Metanephros (tissue), 2 donors: Measurements from ENCODE around the gene COA3. TPM values are rescaled to one million over a fixed set of nuclear protein-coding genes. Genes with fewer than 3 reads are reported as not detected.

Experiments used
- small RNA-seq: library from RNA; depleted of rRNA; stranded (forward); fragments of <200 nt; gene quantifications from one replicate; pipeline ENCODE3, GENCODE V24; 2014; ENCODE audit warnings: low replicate concordance
- total RNA-seq: library from RNA; depleted of rRNA; stranded (reverse); fragments of >200 nt; gene quantifications from one replicate; pipeline ENCODE4 v1.2.3, GENCODE V29; 2014

The COA3 gene
- 108 TPM for total RNA-seq

GRCh38 chr17:42798383-42799380, at the start of gene COA3, which contains the start of gene CNTD1:
Gene COA3, minus strand, starts transcription at chr17:42798704. Its CDS starts 23 bp downstream, at chr17:42798681.
Gene CNTD1, plus strand, starts transcription at chr17:42798861. Its CDS starts 207 bp downstream, at chr17:42799068.

GRCh38 chr17:42844271-42844670, 45.8 kb upstream of the COA3 start, which contains the start of gene AOC2:
Gene AOC2, plus strand, starts transcription at chr17:42844580. Its CDS starts 47 bp downstream, at chr17:42844627.

GRCh38 chr17:42832934-42833766, 34.6 kb upstream of the COA3 start, which contains the start of gene PSME3:
Gene PSME3, plus strand, starts transcription at chr17:42833397. Its CDS starts 235 bp downstream, at chr17:42833632.

GRCh38 chr17:42779936-42780850, 18.3 kb downstream of the COA3 start, which contains the start of gene WNK4:
Gene WNK4, plus strand, starts transcription at chr17:42780610. Its CDS starts 89 bp downstream, at chr17:42780699.

GRCh38 chr17:42773290-42774035, 25.0 kb downstream of the COA3 start, which contains the start of gene VPS25:
Gene VPS25, plus strand, starts transcription at chr17:42773449. Its CDS starts 27 bp downstream, at chr17:42773476.

GRCh38 chr17:42760652-42761581, 37.6 kb downstream of the COA3 start, which contains the start of gene RAMP2:
Gene RAMP2, plus strand, starts transcription at chr17:42761227. Its CDS starts 35 bp downstream, at chr17:42761262.

Small RNA genes lying within 50 kb of the gene (small RNA-seq; reads per million reads assigned to genes)
- not detected for gene HMGN2P15
- not detected for gene MIR6781

Other genes with a start within 250 kb of the COA3 start
- gene HSD17B1, start 245.8 kb downstream of the COA3 start, total RNA-seq, result 2.3 TPM
- 31.4 TPM for gene COASY, start 236.6 kb downstream of the COA3 start, total RNA-seq
- gene MLX, start 231.6 kb downstream of the COA3 start, total RNA-seq, result 29.0 TPM
- gene PSMC3IP, start 221.0 kb downstream of the COA3 start, total RNA-seq, result 3.2 TPM
- gene RETREG3, start 189.3 kb downstream of the COA3 start, total RNA-seq, result 65.3 TPM
- 21.4 TPM for gene TUBG1, start 189.0 kb downstream of the COA3 start, total RNA-seq
- 25.5 TPM for gene TUBG2, start 139.4 kb downstream of the COA3 start, total RNA-seq
- gene PLEKHH3, start 121.7 kb downstream of the COA3 start, total RNA-seq, result 34.7 TPM
- gene CCR10, start 116.9 kb downstream of the COA3 start, total RNA-seq, result 2.2 TPM
- gene CNTNAP1, start 116.2 kb downstream of the COA3 start, total RNA-seq, result 13.6 TPM
- 32.3 TPM for gene EZH1, start 53.7 kb downstream of the COA3 start, total RNA-seq
- gene RAMP2, start 37.5 kb downstream of the COA3 start, total RNA-seq, result 34.9 TPM
- gene VPS25, start 25.3 kb downstream of the COA3 start, total RNA-seq, result 65.6 TPM
- gene WNK4, start 18.1 kb downstream of the COA3 start, total RNA-seq, result 11.4 TPM
- 0.18 TPM for gene CNTD1, start 157 bp upstream of the COA3 start, total RNA-seq
- gene BECN1, start 25.6 kb upstream of the COA3 start, total RNA-seq, result 126 TPM
- 36.5 TPM for gene PSME3, start 34.7 kb upstream of the COA3 start, total RNA-seq
- 1.6 TPM for gene AOC2, start 45.9 kb upstream of the COA3 start, total RNA-seq
- 9.6 TPM for gene AOC3, start 52.5 kb upstream of the COA3 start, total RNA-seq
- gene G6PC1, start 102.1 kb upstream of the COA3 start, total RNA-seq, result 6.0 TPM
- 30.5 TPM for gene AARSD1, start 165.8 kb upstream of the COA3 start, total RNA-seq
- 5.8 TPM for gene PTGES3L, start 181.4 kb upstream of the COA3 start, total RNA-seq
- 11.7 TPM for gene RUNDC1, start 181.9 kb upstream of the COA3 start, total RNA-seq
- gene RPL27, start 199.7 kb upstream of the COA3 start, total RNA-seq, result 1,573 TPM
- gene IFI35, start 208.1 kb upstream of the COA3 start, total RNA-seq, result 9.8 TPM
- 61.9 TPM for gene VAT1, start 223.7 kb upstream of the COA3 start, total RNA-seq
- 1.3 TPM for gene RND2, start 226.5 kb upstream of the COA3 start, total RNA-seq